GM19328 (cell line): ENCODE data around the gene CCDC92.

ENCODE experiments used
- ATAC-seq: cut with Tn5 transposase; IDR thresholded peaks from one replicate; pipeline ENCODE4 v1.9.1; 2021; ENCODE audit warnings: mild to moderate bottlenecking, moderate library complexity; ENCODE audit not compliant: unreplicated experiment

The CCDC92 gene

DNA sequence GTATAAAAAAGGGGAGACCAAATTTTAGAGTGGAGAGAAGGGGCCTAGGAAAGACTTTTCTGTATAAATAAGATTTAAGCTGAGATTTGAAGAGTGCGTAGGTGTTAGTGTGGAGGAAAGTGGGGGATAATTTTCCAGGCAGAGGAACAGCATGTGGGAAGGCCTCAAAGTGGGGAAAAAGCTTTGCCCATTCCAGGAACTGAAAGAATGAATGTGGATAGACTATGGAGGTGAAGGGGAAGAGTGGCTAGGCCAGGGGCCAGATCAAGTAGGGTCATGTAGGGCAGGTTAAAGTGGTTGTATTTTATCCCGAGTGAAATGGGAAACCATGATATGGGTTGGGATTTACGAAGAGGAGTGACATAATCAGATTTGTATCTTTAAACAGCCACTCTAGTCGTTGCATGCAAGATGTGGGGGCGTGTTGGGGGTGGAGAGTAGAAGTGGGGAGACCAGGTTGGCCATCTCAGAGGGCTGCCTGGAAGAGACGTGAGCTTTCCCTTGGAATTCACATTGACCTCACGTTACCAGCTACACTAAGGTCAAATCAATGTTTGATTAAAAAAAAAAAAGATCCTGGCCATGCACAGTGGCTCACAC, 3.7 kb upstream of the CCDC92 start:
- no peak for ATAC-seq

DNA sequence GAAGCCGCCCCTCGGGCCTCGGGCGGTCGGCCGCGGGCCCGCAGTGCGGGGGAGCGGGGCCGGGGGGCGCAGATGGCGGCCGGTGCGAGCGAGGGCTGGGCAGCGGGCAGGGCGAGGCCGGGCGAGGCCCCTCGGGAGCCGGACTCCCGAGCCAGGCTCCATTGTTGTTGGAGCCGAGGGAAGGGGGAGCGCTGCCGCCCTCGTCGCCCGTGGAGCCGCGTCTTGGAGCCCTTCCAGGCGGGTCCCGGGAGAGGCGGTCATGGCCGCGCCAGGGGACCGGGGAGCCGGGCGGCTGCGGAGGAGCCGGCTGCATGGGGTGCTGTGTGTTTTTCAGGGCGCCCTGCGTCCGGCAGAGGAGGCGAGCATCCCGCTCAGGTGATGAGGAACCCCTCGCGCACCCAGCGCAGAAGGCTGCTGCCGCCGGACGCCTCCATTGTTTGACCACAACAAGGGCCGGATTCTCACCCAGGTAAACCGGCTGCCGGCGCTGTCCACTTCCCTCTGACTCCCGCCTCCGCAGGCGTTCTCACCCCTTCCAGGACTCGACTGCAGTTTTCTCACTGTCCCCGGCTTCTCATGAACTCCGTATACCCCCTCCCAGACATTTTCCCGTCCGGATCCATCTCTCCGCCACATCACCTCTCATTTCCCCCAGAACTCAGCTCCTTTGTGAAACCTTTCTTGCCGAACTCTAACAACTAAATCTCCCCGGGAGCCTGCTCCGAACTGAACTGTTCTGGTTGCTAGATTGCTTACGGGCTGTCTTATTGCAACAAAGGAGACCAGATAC, 1.1 kb upstream of the CCDC92 start:
- ATAC-seq = no peak

DNA sequence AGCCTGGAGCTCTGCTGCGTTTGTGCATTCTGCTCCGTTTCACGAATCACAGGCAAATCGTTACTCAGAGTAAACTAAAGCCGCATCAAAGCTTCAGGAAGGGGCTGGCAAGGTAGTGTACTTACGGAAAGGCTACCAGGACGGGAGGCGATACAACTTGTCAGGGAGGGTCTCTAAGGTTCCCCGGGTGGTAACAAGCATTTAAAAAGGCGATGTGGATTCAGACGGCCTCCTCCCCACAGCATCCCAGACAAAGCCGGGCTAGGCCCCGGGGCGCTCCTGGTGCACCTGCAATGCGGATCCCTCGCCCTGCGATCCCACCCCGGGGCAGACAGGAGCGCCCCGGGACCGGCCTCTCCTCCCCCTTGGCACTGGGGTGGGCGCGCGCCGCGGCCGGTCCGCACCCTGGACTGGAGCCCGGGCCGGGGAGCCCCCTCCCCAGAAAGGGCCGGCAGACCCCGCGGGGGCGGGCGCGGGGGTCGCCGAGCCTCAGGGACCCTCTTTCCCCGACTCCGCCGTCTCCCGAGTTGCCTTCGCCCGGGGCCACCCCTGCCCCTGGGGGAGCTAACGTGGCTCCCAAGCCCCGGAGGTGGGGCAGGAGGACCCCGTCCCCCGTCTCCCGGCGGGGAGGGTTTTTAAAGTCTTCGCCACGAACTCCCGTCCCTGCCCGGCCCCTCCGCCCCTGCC, 718 bp downstream of the CCDC92 start:
- ATAC-seq = no peak

DNA sequence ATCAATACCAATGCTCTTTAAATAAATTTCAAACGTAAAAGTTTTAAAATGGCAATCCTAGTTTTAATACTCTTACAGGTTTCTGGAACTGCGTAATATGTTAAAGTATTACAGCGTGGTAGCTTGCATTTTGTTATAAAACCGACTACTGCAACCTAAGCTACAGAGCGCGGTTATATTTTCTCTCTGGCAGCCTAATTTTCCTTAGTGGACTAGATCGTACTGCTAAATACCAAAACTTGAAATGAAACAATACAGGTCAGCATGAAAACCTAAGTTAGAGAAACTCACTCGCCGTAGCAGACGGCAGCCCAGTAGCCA, 1.2 kb downstream of the CCDC92 start:
- no peak for ATAC-seq

DNA sequence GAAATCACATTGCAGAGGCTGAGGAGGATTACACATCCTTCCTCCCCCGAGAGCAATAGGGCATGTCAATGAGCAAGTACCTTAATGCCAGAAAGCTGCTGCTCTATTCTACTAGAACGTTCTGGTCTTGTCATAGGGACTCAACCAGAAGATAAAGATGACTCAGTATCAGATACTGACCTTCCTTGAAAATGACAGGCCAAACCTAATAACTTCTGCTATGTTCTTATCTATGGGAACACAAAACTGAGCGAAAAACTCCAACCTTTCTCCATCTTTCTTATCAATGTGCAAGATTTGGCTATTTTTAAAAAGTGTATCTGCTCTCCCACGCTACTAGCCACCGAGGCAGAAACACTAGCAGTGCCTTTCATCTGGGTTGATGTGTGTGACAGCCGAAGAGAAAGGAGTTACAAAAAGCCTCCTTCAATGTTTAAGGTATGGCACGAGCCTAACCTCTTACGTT, 5.5 kb downstream of the CCDC92 start:
- no peak for ATAC-seq

DNA sequence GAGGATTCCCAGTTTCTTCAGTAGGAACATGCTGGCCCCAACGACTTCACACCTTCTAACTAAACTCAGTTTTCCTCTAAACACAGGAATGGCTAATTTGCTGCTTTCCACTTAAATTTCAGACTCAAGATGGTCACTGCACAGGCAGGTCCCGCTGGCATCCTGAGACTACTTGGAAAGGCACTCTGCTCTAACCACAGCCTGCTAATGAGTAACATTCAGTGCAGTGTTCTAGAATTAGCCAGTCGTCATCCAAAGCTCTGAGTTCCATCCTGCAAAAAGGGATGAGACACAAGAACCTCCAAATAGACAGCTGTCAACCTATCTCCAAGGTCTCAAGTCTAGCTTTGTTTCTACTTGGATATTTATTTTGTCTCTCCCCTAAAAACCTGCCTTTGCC, 6.0 kb downstream of the CCDC92 start:
- no peak for ATAC-seq

DNA sequence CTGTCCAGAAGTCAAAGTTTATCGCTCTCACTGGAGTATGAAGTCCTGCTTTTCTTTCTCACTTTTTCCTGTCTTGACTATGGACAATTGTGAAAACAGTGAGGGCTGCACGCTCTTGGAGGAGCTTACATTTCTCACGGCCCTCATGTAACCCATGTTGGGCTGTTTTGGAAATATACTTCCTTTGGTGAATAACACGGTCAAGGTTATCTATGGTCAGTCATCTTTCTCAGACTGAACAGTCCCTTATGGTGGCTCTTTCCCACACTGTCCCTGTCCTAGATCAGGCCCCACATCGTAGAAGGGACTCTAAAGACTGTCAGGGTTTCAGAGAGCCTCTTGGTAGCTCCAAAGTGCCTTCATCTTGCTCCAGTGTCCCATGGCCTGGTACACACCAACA, 7.2 kb downstream of the CCDC92 start:
- ATAC-seq = no peak

DNA sequence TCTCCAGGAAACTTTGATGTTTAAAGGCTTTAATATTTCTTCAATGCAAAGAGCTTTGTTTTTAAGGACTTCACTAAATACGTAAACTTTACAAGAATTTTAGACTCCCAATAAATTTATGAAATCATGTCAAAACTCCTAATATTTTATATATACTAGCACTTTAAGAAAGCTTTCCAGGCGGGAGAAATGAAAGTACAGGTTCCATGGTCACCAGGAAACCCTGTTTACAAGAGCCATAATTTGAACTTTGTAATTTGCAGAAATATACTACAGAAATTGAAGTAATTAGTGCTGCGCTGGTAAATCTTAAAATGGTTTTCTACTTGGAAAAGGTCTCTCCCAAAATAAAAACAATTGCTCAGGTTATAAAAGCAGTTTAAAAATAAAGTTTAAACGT, 8.8 kb downstream of the CCDC92 start:
- ATAC-seq = no peak

DNA sequence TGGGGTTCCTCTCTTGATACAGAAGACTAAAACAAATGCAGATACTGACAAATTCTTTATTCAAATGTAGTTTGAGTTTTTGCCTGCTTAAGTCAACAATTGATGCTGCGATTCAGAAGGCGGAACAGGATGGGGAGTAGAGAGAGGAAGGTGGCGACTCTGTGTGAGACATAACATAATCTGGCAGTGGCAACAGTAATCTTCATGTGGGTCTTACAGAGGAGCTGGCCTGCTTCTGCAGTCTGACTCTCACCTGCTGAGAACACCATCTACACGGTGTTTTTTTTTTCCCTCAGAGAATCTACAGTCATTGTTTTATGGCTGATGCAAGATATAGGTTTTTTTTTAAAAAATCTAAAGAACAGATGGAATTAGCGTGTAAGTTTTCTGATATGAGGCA, 10.1 kb downstream of the CCDC92 start:
- no peak for ATAC-seq

DNA sequence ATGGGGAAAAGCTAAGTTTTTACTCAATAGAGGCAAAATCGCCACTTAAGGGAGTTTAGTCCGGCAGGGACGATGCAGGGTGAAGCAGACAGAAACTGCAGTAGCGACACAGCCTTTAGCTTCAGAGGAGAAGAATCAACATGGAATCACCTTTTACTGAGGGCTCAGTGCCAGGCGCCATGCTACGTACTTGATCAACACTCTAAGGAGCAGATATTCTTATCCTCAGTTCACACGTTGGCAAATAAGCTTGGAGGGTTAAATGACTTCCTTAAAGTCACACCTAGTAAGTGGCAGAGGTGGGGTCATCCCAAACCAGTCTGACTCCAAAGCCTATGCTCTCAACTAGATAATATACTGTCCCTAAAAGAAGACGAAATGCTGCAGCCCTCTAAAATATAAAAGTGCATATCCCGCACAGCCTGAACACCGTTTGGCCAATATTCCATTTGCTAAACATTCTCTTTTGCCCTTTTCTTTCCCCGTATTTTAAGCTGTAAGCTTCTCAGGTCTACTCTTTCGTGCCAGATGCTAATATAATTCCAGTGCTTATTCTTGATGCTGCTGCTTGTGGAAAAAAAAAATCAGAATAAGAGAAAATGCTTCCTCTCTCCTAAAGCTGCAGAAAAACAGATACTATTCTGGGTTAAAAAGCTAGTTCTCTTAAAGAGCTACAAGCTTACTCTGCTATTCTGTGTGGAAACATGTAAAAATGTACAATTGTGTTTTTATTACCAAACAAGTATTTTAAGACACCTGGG, 10.9 kb downstream of the CCDC92 start:
- no peak for ATAC-seq

DNA sequence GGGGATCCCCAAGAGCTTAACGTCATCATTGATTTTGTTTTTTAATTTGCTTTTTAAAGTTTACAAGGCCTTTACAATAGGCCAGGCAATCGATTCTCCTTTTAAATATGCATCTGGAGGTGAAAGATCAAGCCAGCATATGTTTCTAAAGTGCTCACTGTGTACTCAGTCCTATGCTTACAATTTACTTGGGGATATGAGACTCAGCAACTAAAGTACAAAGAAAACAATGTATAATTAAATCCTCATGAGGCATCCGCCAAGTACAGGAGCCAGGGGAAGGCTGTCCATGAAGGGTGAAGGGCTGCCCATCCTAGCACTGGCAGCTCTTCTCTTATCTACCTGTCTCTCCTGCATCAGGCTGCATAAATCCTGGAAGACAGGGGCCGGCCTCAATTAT, 11.8 kb downstream of the CCDC92 start:
- no peak for ATAC-seq

DNA sequence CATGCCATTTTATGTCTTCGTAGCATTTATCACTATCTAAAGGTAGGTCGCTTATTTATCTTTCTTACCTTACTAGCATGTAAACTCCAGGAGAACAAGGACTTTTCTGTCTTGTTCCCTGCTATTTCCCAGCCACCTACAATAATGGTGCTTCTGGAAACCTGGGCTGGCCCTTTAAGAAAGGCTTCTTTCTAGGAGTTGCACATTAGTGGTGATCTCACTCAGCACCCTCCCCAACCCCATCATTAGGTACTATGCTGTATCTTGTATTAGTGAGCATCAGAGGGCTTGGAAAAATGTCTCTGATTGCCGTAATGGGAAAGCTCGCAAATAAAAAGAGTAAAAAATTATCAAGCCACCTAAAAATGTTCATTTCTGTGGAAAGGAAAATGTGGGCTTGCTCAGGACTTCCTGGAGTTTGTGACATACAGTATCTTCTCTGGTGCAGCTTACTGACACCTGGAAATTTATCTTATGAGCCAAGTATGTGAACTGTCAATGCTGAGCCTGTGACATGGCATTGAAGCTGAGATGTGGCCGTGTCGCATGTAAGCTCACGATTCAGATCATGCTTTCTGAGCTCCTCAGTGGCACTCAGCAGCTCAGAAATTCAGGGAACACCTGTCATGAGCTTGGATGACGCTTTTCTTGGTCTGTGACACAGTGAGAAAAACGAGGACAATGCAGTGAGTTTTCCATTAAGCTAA, 12.4 kb downstream of the CCDC92 start:
- no peak for ATAC-seq

DNA sequence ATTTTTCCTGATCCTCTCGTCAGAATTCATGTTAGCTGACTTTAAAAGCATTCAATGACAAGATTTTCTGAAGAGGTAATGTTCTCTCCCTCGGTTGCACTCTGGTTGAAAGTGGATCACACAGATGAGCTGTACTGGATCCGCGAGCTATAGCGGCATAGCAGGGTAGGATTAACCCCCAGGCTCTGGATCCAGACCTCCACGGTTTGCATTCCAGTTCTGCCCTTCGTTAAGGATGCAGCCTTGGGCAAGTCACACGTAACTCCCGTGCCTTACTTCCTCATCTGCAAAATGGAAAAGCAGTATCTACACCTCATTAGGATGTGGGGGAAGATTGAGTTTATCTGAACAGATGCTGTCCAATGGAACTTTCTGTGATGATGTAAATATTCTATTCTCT, 13.8 kb downstream of the CCDC92 start:
- ATAC-seq = no peak

DNA sequence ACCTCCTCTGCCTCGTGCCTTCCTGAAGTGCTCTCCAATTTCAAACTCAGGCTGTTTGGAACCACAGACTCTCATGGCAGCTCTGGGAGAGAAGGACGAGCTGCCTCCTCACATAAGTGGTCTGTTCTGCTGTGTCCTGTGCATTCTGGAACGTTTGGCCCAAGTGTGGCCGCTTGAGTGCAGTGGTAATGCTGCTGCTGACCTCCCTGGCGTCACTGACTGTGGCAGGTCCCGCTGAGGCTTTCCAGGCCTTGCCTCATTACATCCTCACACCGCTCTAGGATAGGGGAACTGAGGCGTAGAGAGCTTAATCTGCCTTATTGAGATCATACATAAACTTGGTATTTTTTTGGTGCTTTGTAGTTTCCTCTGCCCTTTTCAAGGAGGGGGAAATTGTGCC, 14.2 kb downstream of the CCDC92 start:
- no peak for ATAC-seq

DNA sequence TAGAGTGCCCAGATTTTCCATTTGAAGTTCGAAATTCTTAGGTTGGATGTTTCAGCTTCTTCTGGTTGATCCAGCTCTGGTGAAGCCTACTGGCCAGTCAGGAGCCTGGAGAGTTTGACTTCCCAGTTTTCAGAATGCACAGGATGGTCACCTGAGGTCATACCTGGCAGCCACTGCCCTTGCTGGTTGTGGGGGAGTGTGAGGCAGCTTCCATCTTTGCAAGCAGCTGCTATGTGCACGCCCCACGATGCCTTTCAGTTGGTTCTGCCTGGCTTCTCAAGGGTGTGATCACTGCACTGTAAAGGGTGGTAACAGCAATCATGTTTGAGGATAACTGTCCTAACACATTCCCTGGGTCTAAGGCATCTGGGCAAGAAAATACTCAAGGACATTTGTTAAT, 15.4 kb downstream of the CCDC92 start:
- ATAC-seq = no peak

DNA sequence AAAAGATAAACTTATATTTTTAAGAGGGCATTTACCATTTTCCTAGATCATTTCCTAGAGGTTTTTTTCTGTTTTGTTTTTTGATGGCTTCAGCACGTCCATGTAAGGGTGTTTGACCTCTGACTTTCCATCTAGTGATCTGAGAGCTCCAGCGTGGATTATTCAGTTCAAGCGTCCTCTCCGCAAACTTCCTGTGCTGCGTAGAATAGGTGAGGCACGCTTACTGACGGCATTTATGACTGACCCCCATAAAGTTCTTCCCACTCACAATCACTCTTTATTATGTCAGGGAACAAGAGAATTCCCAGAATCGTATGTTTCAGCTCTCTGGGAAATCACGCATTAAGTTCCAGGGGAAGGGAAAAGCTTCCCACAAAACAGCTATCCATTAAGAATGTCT, 16.4 kb downstream of the CCDC92 start:
- ATAC-seq = no peak

DNA sequence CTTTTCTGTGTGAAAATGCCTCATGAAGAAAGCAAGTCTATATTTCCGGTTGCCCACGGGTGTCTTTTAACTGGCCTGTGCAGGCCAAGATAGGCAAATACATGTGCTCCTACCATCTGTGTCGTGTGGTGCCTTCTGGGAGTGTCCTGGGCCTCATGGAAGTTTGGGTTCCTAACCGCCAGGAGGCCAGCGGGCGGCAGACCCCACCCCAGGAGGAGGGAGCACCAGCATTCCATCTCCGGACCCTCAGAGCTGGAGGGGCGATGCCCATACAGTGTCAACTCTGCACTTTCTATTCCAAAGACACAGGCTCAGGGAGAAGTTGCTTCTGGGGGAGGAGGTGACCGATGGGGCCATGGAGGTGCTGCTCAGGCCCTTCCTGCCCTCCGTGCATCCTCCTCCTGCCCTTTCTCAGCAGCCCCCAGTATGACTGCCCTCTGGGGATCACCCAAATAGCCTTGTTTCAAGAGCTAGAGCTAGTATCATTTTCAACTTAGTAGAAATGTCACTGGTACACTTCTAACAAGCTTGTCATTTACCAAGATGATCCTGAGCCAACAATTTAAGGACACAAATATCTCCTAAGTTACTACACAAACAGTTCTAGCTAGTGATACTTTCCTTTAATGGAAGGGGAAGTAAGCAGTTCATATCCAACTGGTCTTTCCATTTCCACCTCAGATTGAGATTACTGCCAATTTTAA, 17.8 kb downstream of the CCDC92 start:
- no peak for ATAC-seq

DNA sequence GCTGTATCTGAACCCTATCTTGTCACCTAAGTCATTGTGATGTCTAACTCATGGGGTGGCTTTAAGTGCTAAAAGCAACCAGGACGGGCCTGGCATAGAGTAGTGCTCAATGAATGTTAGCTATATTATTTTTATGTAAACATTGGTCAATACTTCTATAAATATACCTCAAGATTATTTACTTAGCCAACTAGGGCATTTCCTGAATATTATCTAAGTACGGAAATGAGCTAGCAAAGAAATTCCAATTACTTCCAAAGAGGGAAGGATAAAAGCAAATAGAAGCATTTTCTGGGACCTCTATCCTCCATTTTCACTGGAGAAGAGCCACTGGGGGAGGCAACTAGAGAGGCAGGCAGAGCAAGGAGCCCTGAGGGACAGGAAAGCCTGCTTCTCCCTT, 20.6 kb downstream of the CCDC92 start:
- ATAC-seq = no peak

DNA sequence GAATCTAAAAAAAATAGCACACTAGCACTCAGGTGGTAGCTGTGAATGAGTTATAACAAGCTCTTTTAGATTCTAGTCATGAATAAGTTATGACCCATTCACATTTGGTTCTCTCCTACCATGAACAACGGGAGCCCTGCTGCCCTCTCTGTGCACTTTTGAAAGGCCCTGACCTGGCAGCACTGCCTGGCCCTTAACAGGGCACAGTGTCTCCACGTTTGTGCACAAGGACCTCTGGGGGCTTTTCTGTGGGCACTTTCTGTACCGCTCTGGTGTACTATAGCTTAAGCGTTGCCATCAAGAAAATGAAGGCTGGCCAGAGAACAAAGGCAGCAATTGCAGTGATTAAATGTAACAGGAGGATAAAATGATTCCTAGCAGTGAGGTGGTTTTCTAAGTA, 21.2 kb downstream of the CCDC92 start:
- ATAC-seq = no peak
